Mesenteric fat pad (tissue), 1 donor: ENCODE results near the gene KRT3. TPM values are rescaled to one million over a fixed set of nuclear protein-coding genes. Genes with fewer than 3 reads are reported as not detected.

Experiments used
- DNase-seq: peaks from one replicate; pipeline ENCODE4 v3.0.0-alpha.2; 2020; ENCODE audit warnings: low spot score
- total RNA-seq: library from RNA; stranded (reverse); fragmentation: NEBNext Ultra II Directional; extraction: Animal tissue kit (Norgen Biotek cat#: 25700); gene quantifications from one replicate; pipeline ENCODE4 v1.2.1, GENCODE V29; 2021
- donor health status: DM: yes; HTN: yes; CAD: no.

Gene KRT3
- total RNA-seq, 1 donor from 2014 or later = not detected

- no peak for DNase-seq
These were observed 54.3 kb downstream of the KRT3 start for GRCh38 chr12:52741375-52742195.

GRCh38 chr12:52740584-52740983 lies 55.3 kb downstream of the KRT3 start:
- no peak for DNase-seq

GRCh38 chr12:52739963-52740362 lies 56.0 kb downstream of the KRT3 start:
- DNase-seq = no peak

Other genes starting within 250 kb of the KRT3 start
- not detected for gene KRT71, start 243.0 kb downstream of the KRT3 start, total RNA-seq
- gene KRT74, start 222.3 kb downstream of the KRT3 start, total RNA-seq = not detected
- gene KRT72, start 194.7 kb downstream of the KRT3 start, total RNA-seq = not detected
- not detected for gene KRT73, start 177.6 kb downstream of the KRT3 start, total RNA-seq
- gene KRT2, start 143.9 kb downstream of the KRT3 start, total RNA-seq = not detected
- gene KRT1, start 115.7 kb downstream of the KRT3 start, total RNA-seq = not detected
- gene KRT77, start 92.6 kb downstream of the KRT3 start, total RNA-seq = not detected
- gene KRT76, start 18.8 kb downstream of the KRT3 start, total RNA-seq = not detected
- gene KRT4, start 18.0 kb upstream of the KRT3 start, total RNA-seq = not detected
- gene KRT79, start 38.2 kb upstream of the KRT3 start, total RNA-seq = 2.4 TPM
- gene KRT78, start 52.9 kb upstream of the KRT3 start, total RNA-seq = not detected
- 5.7 TPM for gene KRT8, start 109.0 kb upstream of the KRT3 start, total RNA-seq
- 4.6 TPM for gene KRT18, start 153.0 kb upstream of the KRT3 start, total RNA-seq
- 393 TPM for gene EIF4B, start 210.3 kb upstream of the KRT3 start, total RNA-seq